Stomach (tissue), 9 donors: ENCODE measurements around the gene TXNDC11. TPM values are rescaled to one million over a fixed set of nuclear protein-coding genes. Genes with fewer than 3 reads are reported as not detected.

Experiments
- DNase-seq, 2 donors: peaks; one replicate each; pipeline versions ENCODE4 v3.0.0 to v3.0.0-alpha.2; 2013 to 2019
- H3K27ac ChIP-seq, 5 donors: fragments of 200-600 bp in 4 of 5; sonication (generic) in 4 of 5; one replicate each; pipeline ENCODE4 v1.5.1; 2013 to 2019; ENCODE audit warnings: mild to moderate bottlenecking in 1 of 5, moderate library complexity in 1 of 5
- H3K27me3 ChIP-seq, 3 donors: fragments of 200-600 bp; sonication (generic); one replicate each; pipeline ENCODE4 v1.5.1; 2017 to 2019; ENCODE audit warnings: mixed run types in 1 of 3
- H3K36me3 ChIP-seq, 4 donors: fragments of 200-600 bp; sonication (generic); 1 replicate in 3 of 4; 2 replicates in 1 of 4; pipeline ENCODE4 v1.5.1; 2016 to 2019
- H3K4me1 ChIP-seq, 4 donors: fragments of 200-600 bp; sonication (generic); one replicate each; pipeline ENCODE4 v1.5.1; 2016 to 2019
- H3K4me3 ChIP-seq, 4 donors: fragments of 200-600 bp; sonication (generic) in 3 of 4; one replicate each; pipeline ENCODE4 v1.5.1; 2016 to 2019; ENCODE audit warnings: mild to moderate bottlenecking in 1 of 4
- H3K9me3 ChIP-seq, 4 donors: fragments of 200-600 bp; sonication (generic); one replicate each; pipeline ENCODE4 v1.5.1; 2016 to 2019
- CTCF ChIP-seq, 7 experiments: fragments of 450-650 bp in 4 of 7; fragments of 200-600 bp in 3 of 7; sonication (generic) in 3 of 7; IDR thresholded peaks; one replicate each; pipeline ENCODE4 v1.5.1; 2016 to 2019; ENCODE audit warnings: antibody characterized with exemption in 7 of 7, control low read depth in 2 of 7, mild to moderate bottlenecking in 1 of 7
- EP300 ChIP-seq: sonication (generic); formaldehyde crosslinking; IDR thresholded peaks from one replicate; pipeline ENCODE4 v1.6.1; 2017; ENCODE audit warnings: antibody characterized with exemption
- POLR2A ChIP-seq, 4 donors: fragments of 450-650 bp; IDR thresholded peaks; one replicate each; pipeline ENCODE4 v1.6.1; 2016; ENCODE audit warnings: antibody characterized with exemption in 4 of 4, control low read depth in 2 of 4, mild to moderate bottlenecking in 1 of 4, moderate library complexity in 1 of 4
- POLR2AphosphoS5 ChIP-seq, 3 donors: sonication (generic); formaldehyde crosslinking; IDR thresholded peaks; one replicate each; pipeline ENCODE4 v1.6.1; 2016; ENCODE audit warnings: antibody characterized with exemption in 3 of 3
- WGBS, 5 donors: extraction: QIAGEN DNeasy Blood & Tissue Kit in 3 of 5; methylation state at CpG; one replicate each; pipeline versions ENCODE4 v1.1.5 to v1.1.7; 2013 to 2018; 5-methylcytosine and 5-hydroxymethylcytosine counted together
- intact Hi-C: fragments of 100-400 bp; cut with DNase I; formaldehyde crosslinking; loops from one replicate; pipeline ENCODE4 v1.15.1; 2023; ENCODE audit warnings: low total_unique reads
- polyA plus RNA-seq, 3 donors: library from polyadenylated mRNA; stranded (reverse); fragments of 200-250 nt; gene quantifications; one replicate each; pipeline ENCODE4 v1.2.3, GENCODE V29; 2013
- total RNA-seq, 5 donors: library from RNA; depleted of rRNA; stranded (reverse); fragments of >200 nt; gene quantifications; one replicate each; pipeline versions ENCODE4 v1.1.0 to v1.2.3, GENCODE V29; 2014 to 2016
- donor health status: healthy with polysubstance abuse.
- donor health status: Bipolar disorder and iron deficiency.
- donor health status: healthy.

The TXNDC11 gene
- total and polyA plus RNA-seq, 8 donors = 24.1 to 72.9 (median 42.1) TPM

GRCh38 chr16:11699234-11699894 is 43.3 kb downstream of the TXNDC11 start:
- no peaks in the 10 kb centered on the region for H3K9me3 ChIP-seq
- intact Hi-C loops = no loop called here
- H3K4me3 ChIP-seq = no peak overlapping the region
- H3K36me3 ChIP-seq = peaks cover 47 to 93% (median 84%) of the 10 kb centered on the region in 4 donors
- no peak overlapping the region for H3K27ac ChIP-seq
- no peak for DNase-seq
- no peak for TF ChIP-seq EP300
- TF ChIP-seq POLR2A (IDR thresholded peaks at IDR 0.05) = no peak
- no peak for TF ChIP-seq CTCF (IDR thresholded peaks at IDR 0.05)
- TF ChIP-seq POLR2AphosphoS5 (IDR thresholded peaks at IDR 0.05) = no peak
- no peaks in the 10 kb centered on the region for H3K27me3 ChIP-seq
- 82 to 89% (median 85%) methylated on average over 10 of the region's 10 CpGs for WGBS, 5 donors
- peaks cover 0 to 45% (median 17%) of the 10 kb centered on the region in 4 donors for H3K4me1 ChIP-seq

GRCh38 chr16:11698271-11698689 is 44.4 kb downstream of the TXNDC11 start:
- Histone ChIP-seq H3K27me3 (no peaks in the 10 kb centered on the region), H3K27ac (peak overlapping the region in 3 of 5 donors; percentile 13 to 48 (median 40)), H3K9me3 (no peaks in the 10 kb centered on the region), H3K4me1 (peaks cover 0 to 36% (median 14%) of the 10 kb centered on the region in 4 donors), H3K36me3 (peaks cover 47 to 88% (median 82%) of the 10 kb centered on the region in 4 donors), H3K4me3 (no peak overlapping the region)
- no peak for DNase-seq
- 50 to 67% (median 57%) methylated on average over 7 of the region's 7 CpGs for WGBS, 5 donors
- intact Hi-C loops = no loop called here
- TF ChIP-seq POLR2AphosphoS5 (IDR thresholded peaks at IDR 0.05) = peak in 1 of 3 donors; percentile 24
- TF ChIP-seq CTCF (IDR thresholded peaks at IDR 0.05) = no peak

- H3K27me3 ChIP-seq = no peaks in the 10 kb centered on the region
- H3K9me3 ChIP-seq = no peaks in the 10 kb centered on the region
- DNase-seq = no peak
- intact Hi-C loops = no loop called here
- H3K36me3 ChIP-seq = peaks cover 47 to 89% (median 83%) of the 10 kb centered on the region in 4 donors
- H3K4me1 ChIP-seq = peaks cover 0 to 36% (median 14%) of the 10 kb centered on the region in 4 donors
- H3K27ac ChIP-seq = no peak overlapping the region
- no peak overlapping the region for H3K4me3 ChIP-seq
- WGBS, 5 donors = 91 to 95% (median 93%) methylated on average over 12 of the region's 12 CpGs
- TF ChIP-seq CTCF (IDR thresholded peaks at IDR 0.05) (no peak), POLR2A (IDR thresholded peaks at IDR 0.05) (no peak), EP300 (no peak), POLR2AphosphoS5 (IDR thresholded peaks at IDR 0.05) (no peak)
Observed at GRCh38 chr16:11697319-11697718, 45.3 kb downstream of the TXNDC11 start.

- TF ChIP-seq EP300 (no peak), CTCF (IDR thresholded peaks at IDR 0.05) (no peak), POLR2A (IDR thresholded peaks at IDR 0.05) (no peak), POLR2AphosphoS5 (IDR thresholded peaks at IDR 0.05) (no peak)
- Histone ChIP-seq H3K4me3 (no peak overlapping the region), H3K4me1 (peaks cover 0 to 32% (median 14%) of the 10 kb centered on the region in 4 donors), H3K9me3 (no peaks in the 10 kb centered on the region), H3K36me3 (peaks cover 51 to 91% (median 85%) of the 10 kb centered on the region in 4 donors), H3K27me3 (no peaks in the 10 kb centered on the region), H3K27ac (no peak overlapping the region)
- intact Hi-C loops = no loop called here
- 91 to 93% (median 92%) methylated on average over 12 of the region's 12 CpGs for WGBS, 5 donors
- no peak for DNase-seq
Observed at GRCh38 chr16:11696266-11697012, 46.2 kb downstream of the TXNDC11 start.
